Erythroblast (primary cell): ENCODE results near the gene ACTR1A.
"Not testable (repeated sequence)": the region's sequence is repeated elsewhere in the genome, so short reads cannot be mapped to it uniquely, and the experiment has no call there.

Source experiments
- DNase-seq, 2 experiments: peaks; one replicate each; lab custom pipeline; 2025; lab: John Stamatoyannopoulos, UW
- GATA1 ChIP-seq: IDR thresholded peaks from 2 replicates; pipeline ENCODE4 v1.6.1; 2011; ENCODE audit warnings: low read depth, mild to moderate bottlenecking, control low read depth, low read length, moderate library complexity
- POLR2A ChIP-seq: IDR thresholded peaks from 2 replicates; pipeline ENCODE4 v1.6.1; 2011; ENCODE audit warnings: mild to moderate bottlenecking, low read length

The ACTR1A gene

DNA sequence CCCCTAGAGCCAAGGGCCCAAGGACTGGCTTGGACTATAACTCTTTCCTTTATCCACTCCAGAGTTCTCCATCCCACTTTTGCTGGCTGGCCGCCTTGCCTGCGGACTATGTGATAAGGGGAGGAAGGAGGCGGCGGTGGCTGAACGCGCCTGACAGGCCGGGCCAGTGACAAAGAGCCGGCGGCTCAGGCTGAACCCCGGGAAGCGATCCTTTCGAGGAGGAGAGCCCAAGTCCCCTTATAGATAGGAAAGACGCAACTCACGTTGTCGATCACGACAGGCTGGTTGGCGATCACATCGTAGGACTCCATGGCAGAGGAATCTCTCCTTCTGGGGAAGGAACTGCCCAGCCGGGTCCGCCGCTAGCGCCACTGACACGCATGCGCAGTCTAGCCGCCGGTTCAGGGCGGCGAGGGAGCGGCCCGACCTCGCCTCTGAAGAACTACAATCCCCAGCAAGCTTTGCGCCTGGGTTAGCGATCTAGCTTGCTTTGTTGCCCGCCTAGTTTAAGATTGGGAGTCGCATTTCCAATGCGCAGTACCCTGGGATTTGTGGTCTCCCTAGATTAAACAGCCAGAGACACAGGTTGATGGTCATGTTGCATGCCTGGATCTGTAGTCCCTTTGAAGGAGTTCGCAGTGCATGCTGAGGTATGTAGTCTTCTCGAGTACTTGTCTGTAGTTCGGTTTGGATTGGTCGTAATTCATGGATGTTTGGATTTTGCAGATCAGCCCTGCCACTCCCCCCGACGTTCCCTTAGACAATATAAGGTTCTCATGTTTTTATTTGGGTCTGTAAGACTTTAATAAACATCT is at the start of gene ACTR1A:
Gene ACTR1A, minus strand, starts transcription at position 376 of the 815 bp plus-strand sequence. Its CDS starts 65 bp downstream, at position 311.
- TF ChIP-seq POLR2A = peak; percentile 90
- no peak for TF ChIP-seq GATA1
- peak; percentile 98 for DNase-seq

DNA sequence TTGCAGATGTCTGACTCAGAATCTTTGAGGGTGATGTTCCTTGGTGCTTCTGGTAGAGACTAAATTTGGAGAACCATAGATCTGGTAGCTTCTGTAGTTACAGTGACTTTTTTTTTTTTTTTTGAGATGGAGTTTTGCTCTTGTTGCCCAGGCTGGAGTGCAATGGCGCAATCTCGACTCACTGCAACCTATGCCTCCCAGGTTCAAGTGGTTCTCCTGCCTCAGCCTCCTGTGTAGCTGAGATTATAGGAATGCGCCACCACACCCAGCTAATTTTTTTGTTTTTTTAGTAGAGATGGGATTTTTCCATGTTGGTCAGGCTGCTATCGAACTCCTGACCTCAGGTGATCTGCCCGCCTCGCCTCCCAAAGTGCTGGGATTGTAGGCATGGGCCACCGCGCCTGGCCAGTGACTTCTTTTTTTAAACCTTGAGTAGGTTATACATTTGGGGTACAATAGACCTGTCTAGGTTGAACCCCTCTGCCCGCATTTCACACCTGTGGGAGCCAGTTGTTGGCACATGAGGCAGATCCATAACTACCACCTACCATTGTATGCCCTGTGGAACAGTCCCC is 48.2 kb upstream of the ACTR1A start:
- no peak for DNase-seq
- no peak for TF ChIP-seq POLR2A

DNA sequence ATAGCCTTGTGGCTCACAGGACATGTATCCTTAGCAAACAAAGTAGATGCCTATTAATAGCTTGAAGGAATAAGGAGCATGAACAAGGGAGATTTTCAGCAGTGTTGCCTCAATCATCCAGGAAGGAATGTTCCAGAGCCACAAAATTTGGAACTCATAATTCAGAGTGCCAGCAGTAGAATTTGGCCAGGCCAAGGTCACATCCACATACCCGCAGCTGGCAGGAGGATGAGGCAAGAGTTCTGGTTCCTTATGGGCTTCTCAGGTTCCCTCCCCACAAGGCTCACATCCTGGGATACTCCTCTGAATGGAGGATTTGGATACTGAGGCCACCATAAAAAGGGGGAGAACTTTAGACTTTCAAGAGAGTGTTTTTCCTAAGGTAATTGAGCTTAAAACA is 47.0 kb upstream of the ACTR1A start:
- TF ChIP-seq GATA1 (no peak), POLR2A (no peak)
- DNase-seq = no peak

DNA sequence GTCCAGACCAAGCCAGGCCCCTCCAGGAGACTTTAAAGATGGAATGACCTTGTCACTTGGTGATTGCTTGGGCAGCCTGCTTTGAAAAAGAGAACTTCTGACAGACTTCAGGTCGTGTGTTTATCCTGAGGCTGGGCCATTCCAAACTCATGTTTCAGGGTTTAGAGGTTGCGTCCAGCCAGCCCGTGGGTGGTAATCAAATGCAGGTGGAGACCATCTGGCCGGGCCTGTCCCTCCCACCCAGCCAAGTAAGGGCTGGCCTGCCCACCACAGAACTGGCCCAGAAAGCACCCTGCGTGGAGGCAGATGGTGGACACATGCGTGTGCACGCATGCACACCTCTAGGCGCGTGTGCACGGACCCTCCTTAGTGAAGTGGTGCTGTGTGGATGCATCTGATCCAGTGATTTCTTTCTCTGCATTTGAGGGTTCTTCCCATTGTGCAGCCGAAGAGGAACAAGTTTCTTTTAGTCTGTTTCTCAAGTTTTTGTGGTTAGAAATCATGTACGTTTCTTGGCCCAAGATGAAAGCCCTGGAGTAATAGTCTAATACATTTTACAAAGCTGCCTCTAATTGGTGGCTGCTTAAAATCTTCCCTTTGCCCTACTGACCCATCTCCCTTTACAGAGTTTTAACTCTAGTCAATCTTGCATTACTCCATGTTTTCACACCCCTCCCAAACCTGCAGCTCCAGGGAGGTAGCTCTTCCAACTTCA is 44.3 kb upstream of the ACTR1A start:
- TF ChIP-seq GATA1 = no peak
- no peak for TF ChIP-seq POLR2A
- no peak for DNase-seq

DNA sequence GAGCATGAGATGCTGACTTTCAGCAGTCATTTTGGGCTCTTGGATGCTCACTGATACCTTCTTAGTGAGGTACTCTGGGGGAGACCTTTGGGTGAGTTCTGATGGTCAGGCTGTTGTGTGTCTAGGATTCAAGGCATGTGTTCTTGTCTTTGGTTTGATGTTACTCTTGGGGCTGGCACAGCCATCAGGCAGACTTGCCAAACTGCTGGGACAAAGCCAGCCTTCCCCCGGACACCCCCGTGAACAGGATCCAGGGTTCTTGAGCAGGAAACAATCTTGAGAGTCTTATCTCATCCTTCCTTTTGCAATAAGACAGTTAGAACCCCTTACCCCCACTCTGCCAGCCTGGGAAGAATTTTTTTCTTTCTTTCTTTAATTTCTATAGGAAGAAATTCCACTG is 43.5 kb upstream of the ACTR1A start:
- no peak for TF ChIP-seq POLR2A
- TF ChIP-seq GATA1 = no peak
- DNase-seq = no peak

DNA sequence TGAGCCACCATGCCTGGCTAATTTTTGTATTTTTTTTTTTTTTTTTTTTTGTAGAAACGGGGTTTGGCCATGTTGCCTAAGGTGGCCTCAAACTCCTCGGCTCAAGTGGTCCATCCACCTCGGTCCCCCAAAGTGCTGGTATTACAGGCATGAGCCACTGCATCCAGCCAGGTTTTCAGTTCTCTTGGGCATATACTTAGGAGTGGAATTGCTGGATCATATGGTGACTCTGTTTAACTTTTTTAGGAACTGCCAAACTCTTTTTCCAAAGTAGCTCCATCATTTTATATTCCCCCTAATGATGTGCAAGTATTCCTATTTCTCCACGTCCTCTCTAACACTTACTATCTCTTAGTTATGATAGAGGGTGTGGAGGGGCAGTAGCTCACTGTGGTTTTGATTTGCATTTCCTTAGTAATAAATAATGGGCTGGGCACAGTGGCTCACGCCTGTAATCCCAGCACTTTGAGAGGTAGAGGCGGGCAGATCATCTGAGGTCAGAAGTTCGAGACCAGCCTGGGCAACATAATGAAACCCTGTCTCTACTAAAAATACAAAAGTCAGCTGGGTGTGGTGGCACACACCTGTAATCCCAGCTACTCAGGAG is 42.9 kb upstream of the ACTR1A start:
- TF ChIP-seq POLR2A (no peak), GATA1 (no peak)

DNA sequence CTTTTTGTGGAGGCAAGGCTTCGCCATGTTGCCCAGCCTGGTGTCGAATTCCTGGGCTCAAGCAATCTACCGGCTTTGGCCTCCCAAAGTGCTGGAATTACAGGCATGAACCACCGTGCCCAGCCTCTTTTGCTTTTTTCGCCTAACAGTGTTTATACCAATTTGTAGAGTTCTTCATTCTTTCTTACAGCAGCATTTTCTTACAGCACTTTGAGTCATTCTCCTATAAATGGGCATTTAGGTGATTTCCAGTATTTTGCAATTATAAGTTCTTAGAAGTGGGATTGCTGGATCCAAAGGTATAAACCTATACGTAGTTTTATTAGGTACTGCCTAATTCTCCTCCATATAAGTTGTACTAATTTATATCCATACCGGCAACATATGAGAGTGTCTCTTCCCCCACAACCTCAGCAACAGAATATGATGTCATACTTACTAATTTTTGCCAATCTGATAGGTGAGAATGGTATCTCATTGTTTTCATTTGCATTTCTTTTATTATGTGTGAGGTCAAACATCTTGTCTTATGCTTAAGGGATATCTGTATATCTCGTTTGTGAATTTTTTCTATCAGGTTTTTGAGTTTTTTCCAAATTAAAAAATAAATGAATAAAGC is 40.4 kb upstream of the ACTR1A start:
- no peak for DNase-seq
- TF ChIP-seq GATA1 (no peak), POLR2A (no peak)

More for the DNA sequence above, 42.9 kb upstream of the ACTR1A start:
- no peak for DNase-seq

DNA sequence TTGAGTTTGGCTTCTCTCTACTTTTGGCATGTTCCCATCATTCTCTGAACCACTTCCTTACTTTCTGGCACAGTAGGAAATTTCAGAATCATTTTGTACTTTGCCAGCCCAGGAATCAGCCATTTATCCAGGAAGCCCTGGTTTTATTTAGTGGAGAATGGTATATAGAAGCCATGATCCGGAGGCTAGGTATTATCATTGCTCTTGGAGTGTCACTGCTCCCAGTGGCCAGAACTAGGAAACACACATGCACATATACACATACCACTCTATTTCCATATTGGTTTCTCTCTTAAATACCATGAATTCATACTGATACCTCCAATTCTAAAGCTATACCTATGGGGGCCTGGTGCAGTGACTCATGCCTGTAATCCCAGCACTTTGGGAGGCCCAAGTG is 37.5 kb upstream of the ACTR1A start:
- TF ChIP-seq GATA1 (no peak), POLR2A (no peak)

DNA sequence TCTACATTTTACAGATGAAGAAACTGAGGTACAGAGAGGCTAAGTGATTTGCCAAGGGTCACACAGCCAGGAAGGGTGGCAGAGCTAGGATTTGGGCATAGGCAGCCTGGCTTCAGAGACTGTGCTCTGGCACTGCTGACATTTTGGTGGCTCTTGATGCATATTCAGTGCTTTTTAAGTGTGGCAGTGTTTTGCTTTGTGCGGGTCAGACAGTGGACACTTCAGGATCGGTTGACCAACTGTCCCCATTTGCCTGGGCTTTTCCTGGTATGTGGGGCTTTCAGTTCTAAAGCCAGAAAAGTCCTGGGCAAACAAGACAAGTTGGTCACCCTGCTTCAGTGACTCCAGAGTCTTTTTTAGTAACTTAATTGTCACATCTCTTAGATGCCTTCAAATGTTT is 36.3 kb upstream of the ACTR1A start:
- TF ChIP-seq GATA1 = no peak

More for the DNA sequence above, 37.5 kb upstream of the ACTR1A start:
- DNase-seq = peak in 1 of 2 experiments; percentile 28

DNA sequence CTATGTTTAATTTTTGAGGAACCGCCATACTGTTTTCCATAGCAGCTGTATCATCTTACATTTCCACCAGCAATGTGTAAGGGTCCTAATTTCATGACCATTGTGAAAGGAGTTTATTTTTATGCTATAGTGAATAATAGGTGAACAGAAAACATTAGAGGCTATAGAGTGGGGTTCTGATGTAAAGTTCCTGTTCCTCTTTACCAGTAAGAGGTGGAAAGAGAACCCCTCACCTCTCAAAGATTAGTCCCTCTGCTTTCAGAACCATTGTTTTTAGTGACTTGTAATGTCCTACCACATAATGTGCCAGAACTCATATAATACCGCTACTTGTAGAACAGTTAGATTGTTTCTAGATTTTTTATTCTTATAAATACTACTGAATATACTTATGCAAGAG is 35.4 kb upstream of the ACTR1A start:
- no peak for DNase-seq
- TF ChIP-seq GATA1 (no peak), POLR2A (no peak)

More for the DNA sequence above, 36.3 kb upstream of the ACTR1A start:
- DNase-seq = no peak

DNA sequence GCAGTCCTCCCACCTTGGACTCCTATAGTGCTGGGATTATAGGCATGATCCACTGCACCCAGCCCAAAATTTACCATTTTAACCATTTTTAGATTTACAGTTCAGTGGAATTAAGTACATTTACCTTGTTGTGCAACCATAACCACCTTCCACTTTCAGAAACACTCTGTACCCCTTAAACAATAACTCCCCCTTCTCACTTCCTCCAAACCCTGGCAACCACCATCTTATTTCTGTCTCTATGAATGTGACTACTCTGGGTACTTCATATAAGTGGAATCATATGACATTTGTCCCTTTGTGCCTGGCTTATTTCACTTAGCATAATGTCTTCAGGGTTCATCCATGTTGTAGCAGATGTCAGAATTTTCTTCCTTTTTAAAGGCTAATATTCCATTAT is 34.9 kb upstream of the ACTR1A start:
- no peak for TF ChIP-seq POLR2A
- TF ChIP-seq GATA1 = no peak
- no peak for DNase-seq

DNA sequence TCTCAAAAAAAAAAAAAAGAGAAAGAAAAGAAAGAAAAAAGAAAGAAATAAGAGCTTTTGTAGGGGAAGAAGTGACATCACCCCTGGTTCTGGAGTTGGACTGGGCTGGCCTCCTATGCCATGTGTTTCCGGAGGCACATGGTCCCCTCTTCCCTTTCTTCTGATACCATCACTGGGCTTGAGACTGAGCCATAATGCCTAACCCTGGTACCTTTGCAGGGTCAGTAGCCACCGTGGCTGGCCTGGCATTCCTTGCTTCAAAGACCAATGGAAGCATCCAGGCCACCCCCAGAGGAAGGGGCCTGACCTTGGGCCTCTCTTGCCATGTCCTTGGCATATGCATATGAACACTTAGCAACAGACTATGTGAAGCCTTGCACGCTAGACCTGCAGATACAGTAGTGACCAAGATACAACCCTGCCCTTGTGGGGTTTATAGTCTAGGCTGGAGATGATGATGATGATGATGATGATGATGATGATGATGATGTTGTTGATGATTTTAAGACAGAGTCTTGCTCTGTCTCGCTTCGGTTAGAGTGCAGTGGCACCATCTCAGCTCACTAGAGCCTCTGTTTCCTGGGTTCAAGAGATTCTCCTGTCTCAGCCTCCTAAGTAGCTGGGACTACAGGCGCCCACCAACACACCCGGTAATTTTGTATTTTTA is 33.1 kb upstream of the ACTR1A start:
- no peak for TF ChIP-seq POLR2A
- TF ChIP-seq GATA1 = no peak
- DNase-seq = no peak

DNA sequence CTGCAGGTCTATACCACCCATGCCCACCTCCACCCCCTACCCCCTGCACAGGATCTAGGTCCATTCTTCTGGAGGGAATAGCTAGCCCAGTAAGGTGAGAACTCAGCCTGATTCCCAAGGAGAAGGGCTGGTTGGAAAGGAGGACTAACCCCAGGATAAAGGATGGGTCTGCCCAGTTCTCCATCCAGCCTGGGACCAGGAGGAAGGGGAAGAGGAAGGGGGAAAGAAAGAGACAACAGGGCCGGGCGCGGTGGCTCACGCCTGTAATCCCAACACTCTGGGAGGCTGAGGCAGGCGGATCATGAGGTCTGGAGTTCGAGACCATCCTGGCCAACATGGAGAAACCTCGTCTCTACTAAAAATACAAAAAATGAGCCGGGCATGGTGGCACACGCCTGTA is 32.5 kb upstream of the ACTR1A start:
- not testable (repeated sequence) for DNase-seq

DNA sequence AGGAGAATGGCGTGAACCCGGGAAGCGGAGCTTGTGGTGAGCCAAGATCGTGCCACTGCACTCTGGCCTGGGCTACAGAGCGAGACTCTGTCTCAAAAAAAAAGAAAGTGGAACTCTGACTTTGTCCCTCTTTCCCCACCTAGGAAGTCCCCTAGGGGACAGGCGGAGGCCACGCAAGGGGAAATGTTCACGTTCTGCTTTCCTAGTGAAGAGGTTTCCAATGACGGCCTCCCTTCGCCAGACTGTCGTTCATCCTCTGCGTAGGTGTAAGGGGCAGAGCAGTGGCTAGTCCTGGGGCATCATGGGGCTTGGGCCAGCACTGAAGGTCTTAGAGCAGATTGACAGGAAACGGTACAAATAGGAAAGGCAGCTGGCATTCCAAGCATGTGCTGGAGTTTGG is 31.8 kb upstream of the ACTR1A start:
- no peak for DNase-seq
- TF ChIP-seq GATA1 (no peak), POLR2A (no peak)
